Keratinocyte (primary cell): Measurements from ENCODE around the gene ARID3C. TPM values are rescaled to one million over a fixed set of nuclear protein-coding genes. Genes with fewer than 3 reads are reported as not detected.

ENCODE experiments used
- DNase-seq: peaks from one replicate; pipeline ENCODE4 v3.0.0-alpha.2; 2011; ENCODE audit warnings: low read depth, missing footprints, low spot score
- FAIRE-seq: peaks from 2 replicates; lab custom pipeline; 2011; peaks lifted over from hg19 to GRCh38; lab: Jason Lieb, UNC
- H2AFZ ChIP-seq: 2 replicates; pipeline ENCODE4 v1.6.0; 2012; ENCODE audit warnings: low read length, control low read depth, inconsistent platforms; ENCODE audit not compliant: control insufficient read depth
- H3K27ac ChIP-seq: 2 replicates; pipeline ENCODE4 v1.5.1; 2011; ENCODE audit warnings: low read length; ENCODE audit not compliant: control insufficient read depth, insufficient read depth
- H3K27me3 ChIP-seq: 3 replicates; pipeline ENCODE4 v1.6.0; 2011; ENCODE audit warnings: low read length; ENCODE audit not compliant: control insufficient read depth, insufficient read depth; ENCODE audit errors: extremely low read depth
- H3K36me3 ChIP-seq, 2 experiments: 2 replicates in 1 of 2; 3 replicates in 1 of 2; pipeline ENCODE4 v1.5.1; 2011; ENCODE audit warnings: low read length in 2 of 2, mild to moderate bottlenecking in 1 of 2; ENCODE audit not compliant: control insufficient read depth in 2 of 2, insufficient read depth in 2 of 2; ENCODE audit errors: extremely low read depth in 1 of 2
- H3K4me1 ChIP-seq: 3 replicates; pipeline ENCODE4 v1.5.1; 2011; ENCODE audit warnings: low read length; ENCODE audit not compliant: control insufficient read depth, insufficient read depth; ENCODE audit errors: extremely low read depth
- H3K4me2 ChIP-seq: 3 replicates; pipeline ENCODE4 v1.6.0; 2011; ENCODE audit warnings: low read depth, low read length; ENCODE audit not compliant: control insufficient read depth, insufficient read depth; ENCODE audit errors: extremely low read depth
- H3K4me3 ChIP-seq, 3 experiments: fragments of 200-600 bp in 1 of 3; sonication (generic) in 1 of 3; 2 replicates in 2 of 3; 3 replicates in 1 of 3; pipeline ENCODE4 v1.5.1; 2011 to 2016; ENCODE audit warnings: low read length in 3 of 3, mild to moderate bottlenecking in 3 of 3, control low read depth in 2 of 3, inconsistent platforms in 1 of 3, low read depth in 1 of 3, mixed read lengths in 1 of 3, mixed run types in 1 of 3, moderate library complexity in 1 of 3; ENCODE audit not compliant: control insufficient read depth in 2 of 3, insufficient read depth in 2 of 3; ENCODE audit errors: extremely low read depth in 1 of 3
- H3K79me2 ChIP-seq: 2 replicates; pipeline ENCODE4 v1.6.0; 2012; ENCODE audit warnings: low read length; ENCODE audit not compliant: control insufficient read depth, insufficient read depth
- H3K9ac ChIP-seq: 3 replicates; pipeline ENCODE4 v1.6.0; 2011; ENCODE audit warnings: low read length; ENCODE audit not compliant: control insufficient read depth, insufficient read depth; ENCODE audit errors: extremely low read depth
- H3K9me1 ChIP-seq: 3 replicates; pipeline ENCODE4 v1.6.0; 2011; ENCODE audit warnings: low read length; ENCODE audit not compliant: control insufficient read depth, insufficient read depth; ENCODE audit errors: extremely low read depth
- H3K9me3 ChIP-seq: 2 replicates; pipeline ENCODE4 v1.5.1; 2012; ENCODE audit warnings: low read depth, low read length; ENCODE audit not compliant: control insufficient read depth
- H4K20me1 ChIP-seq: 3 replicates; pipeline ENCODE4 v1.6.0; 2011; ENCODE audit warnings: low read length; ENCODE audit not compliant: control insufficient read depth, insufficient read depth; ENCODE audit errors: extremely low read depth
- EZH2 ChIP-seq: IDR thresholded peaks from one replicate; pipeline ENCODE4 v1.6.1; 2012; ENCODE audit warnings: inconsistent platforms, mild to moderate bottlenecking, low read length, moderate library complexity
- dilution Hi-C: fragments of 300-500 bp; cut with MboI; formaldehyde crosslinking; loops from one replicate; pipeline ENCODE4 v1.7.0; 2020; ENCODE audit warnings: low sequenced_read_pairs; ENCODE audit not compliant: extremely low pct_ligation_motif_present
- polyA plus RNA-seq, 5 experiments: library from polyadenylated mRNA; depleted of rRNA in 3 of 5; stranded (reverse) in 3 of 5; stranded (forward) in 1 of 5; unstranded in 1 of 5; fragments of >200 nt; gene quantifications; 1 replicate in 1 of 5; 2 replicates in 3 of 5; 3 replicates in 1 of 5; pipeline versions ENCODE4 v1.2.1 to v1.2.3, GENCODE V29; 2011 to 2012; ENCODE audit warnings: missing spikeins in 2 of 5, low read depth in 1 of 5, low replicate concordance in 1 of 5
- TF ChIP-seq, protein P1 (sequence below), 3 experiments: IDR thresholded peaks in 1 of 3; conservative IDR thresholded peaks in 1 of 3; optimal IDR thresholded peaks in 1 of 3; 2 replicates in 2 of 3; 3 replicates in 1 of 3; pipeline versions ENCODE3 to v1.5.1; 2011; ENCODE audit warnings: low read length in 3 of 3, mild to moderate bottlenecking in 3 of 3, moderate library complexity in 2 of 3, control low read depth in 1 of 3, inconsistent platforms in 1 of 3; ENCODE audit not compliant: insufficient read depth in 2 of 3; ENCODE audit errors: extremely low read depth in 1 of 3

The ARID3C gene
- polyA plus RNA-seq, 1 donor (not counting 4 experiments of a cell fraction or from before 2014, with no cell fraction given), result not detected

GRCh38 chr9:34578241-34579103 lies 50.4 kb downstream of the ARID3C start:
- Histone ChIP-seq H3K36me3 (no peaks in the 10 kb centered on the region), H3K27me3 (peaks cover 73% of the 10 kb centered on the region)

DNA sequence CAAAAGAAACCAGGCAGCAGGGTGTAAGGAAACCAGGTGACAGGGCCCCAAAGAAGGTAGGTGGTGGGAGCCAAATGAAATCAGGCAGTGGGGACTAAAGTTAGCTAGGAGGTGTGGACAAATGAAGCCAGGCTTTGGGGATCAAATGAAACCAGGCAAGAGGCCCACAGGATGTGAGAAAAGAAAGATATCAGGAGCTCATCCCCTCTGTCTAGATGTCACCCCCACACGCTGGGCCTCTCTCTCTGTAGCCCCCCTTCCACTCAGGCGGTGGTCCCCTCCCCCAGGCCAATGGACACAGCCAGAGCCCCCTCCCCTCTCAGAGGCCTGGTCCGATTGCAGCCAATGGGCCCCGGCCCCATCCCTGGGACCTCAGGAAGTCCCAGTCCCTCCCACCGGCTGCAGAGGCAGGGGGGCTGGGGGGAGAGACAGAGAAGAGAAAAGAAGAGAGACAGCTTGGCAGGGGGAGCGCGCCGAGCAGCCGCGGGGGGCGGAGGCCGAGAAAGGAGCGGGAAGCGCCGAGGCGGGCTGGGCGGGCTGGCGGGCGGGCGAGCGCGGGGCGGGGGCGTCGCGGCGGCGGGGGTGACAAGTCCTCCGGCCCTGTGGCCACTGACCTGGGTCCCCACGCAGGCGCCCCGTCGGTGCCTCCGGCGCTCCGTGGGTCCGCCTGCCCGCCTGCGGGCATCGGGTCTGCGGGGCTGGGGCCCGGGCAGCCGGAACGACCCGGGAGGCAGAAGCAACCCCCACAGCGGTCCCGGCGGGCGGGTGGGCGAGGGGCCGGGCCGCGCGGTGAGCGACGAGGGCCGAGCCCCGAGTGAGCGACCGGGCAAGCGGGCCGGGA lies 51.2 kb downstream of the ARID3C start:
- Histone ChIP-seq H3K27ac (no peak overlapping the region), H4K20me1 (no peaks in the 10 kb centered on the region), H3K9ac (no peak overlapping the region), H3K4me1 (no peaks in the 10 kb centered on the region), H3K4me2 (no peak overlapping the region), H3K36me3 (no peaks in the 10 kb centered on the region), H3K9me1 (no peaks in the 10 kb centered on the region), H3K79me2 (no peaks in the 10 kb centered on the region), H3K27me3 (peaks cover 73% of the 10 kb centered on the region), H2AFZ (no peak overlapping the region), H3K4me3 (no peak overlapping the region), H3K9me3 (no peaks in the 10 kb centered on the region)
- no peak for DNase-seq
- TF ChIP-seq, protein P1, sequence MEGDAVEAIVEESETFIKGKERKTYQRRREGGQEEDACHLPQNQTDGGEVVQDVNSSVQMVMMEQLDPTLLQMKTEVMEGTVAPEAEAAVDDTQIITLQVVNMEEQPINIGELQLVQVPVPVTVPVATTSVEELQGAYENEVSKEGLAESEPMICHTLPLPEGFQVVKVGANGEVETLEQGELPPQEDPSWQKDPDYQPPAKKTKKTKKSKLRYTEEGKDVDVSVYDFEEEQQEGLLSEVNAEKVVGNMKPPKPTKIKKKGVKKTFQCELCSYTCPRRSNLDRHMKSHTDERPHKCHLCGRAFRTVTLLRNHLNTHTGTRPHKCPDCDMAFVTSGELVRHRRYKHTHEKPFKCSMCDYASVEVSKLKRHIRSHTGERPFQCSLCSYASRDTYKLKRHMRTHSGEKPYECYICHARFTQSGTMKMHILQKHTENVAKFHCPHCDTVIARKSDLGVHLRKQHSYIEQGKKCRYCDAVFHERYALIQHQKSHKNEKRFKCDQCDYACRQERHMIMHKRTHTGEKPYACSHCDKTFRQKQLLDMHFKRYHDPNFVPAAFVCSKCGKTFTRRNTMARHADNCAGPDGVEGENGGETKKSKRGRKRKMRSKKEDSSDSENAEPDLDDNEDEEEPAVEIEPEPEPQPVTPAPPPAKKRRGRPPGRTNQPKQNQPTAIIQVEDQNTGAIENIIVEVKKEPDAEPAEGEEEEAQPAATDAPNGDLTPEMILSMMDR (optimal IDR thresholded peaks at IDR 0.05 in 1 of 3, IDR thresholded peaks at IDR 0.05 in 1 of 3, conservative IDR thresholded peaks at IDR 0.05 in 1 of 3; ENCODE audit: extremely low read depth in 1 of 3, insufficient read depth in 2 of 3, low read length in 3 of 3), result no peak
- TF ChIP-seq EZH2, result no peak
- no peak for FAIRE-seq
- dilution Hi-C loops, result no loop called here

More at GRCh38 chr9:34578241-34579103, 50.4 kb downstream of the ARID3C start:
- Histone ChIP-seq H3K9me1 (no peaks in the 10 kb centered on the region), H3K9me3 (no peaks in the 10 kb centered on the region), H3K9ac (no peak overlapping the region), H3K4me1 (no peaks in the 10 kb centered on the region), H3K79me2 (no peaks in the 10 kb centered on the region), H3K27ac (no peak overlapping the region), H4K20me1 (no peaks in the 10 kb centered on the region), H3K4me2 (no peak overlapping the region), H2AFZ (no peak overlapping the region), H3K4me3 (no peak overlapping the region)
- TF ChIP-seq, protein P1 (optimal IDR thresholded peaks at IDR 0.05 in 1 of 3, IDR thresholded peaks at IDR 0.05 in 1 of 3, conservative IDR thresholded peaks at IDR 0.05 in 1 of 3; ENCODE audit: extremely low read depth in 1 of 3, insufficient read depth in 2 of 3, low read length in 3 of 3), result no peak
- peak; percentile 83 for TF ChIP-seq EZH2
- DNase-seq (no peak), FAIRE-seq (no peak)
- dilution Hi-C loops, result no loop called here
